ENCODE results near the gene ADAT1.
A peak's percentile ranks its signal among the peaks of the same experiment; 100 is the strongest.

ADAT1 gene

GRCh38 chr16:75565640-75566039 lies 57.4 kb downstream of the ADAT1 start:
- ChIA-PET CTCF (interaction anchor here (0.5 to 1.7 kb wide), 2 partner anchors 52 to 101 kb away, joined by 3 to 4 read pairs; no protein-coding TSS in a partner anchor), POLR2A (ENCODE audit: low non-redundant PET) (no interaction called here)
- TF ChIP-seq CTCF (conservative IDR thresholded peaks at IDR 0.05; ENCODE audit: low read depth) = no peak
- DNase-seq (ENCODE audit: low spot score) = no peak
- peak overlapping the region; percentile 66 for H3K27ac ChIP-seq

- H3K27ac ChIP-seq = no peak overlapping the region
- no peak for TF ChIP-seq CTCF (conservative IDR thresholded peaks at IDR 0.05; ENCODE audit: low read depth)
- DNase-seq (ENCODE audit: low spot score) = no peak
- ChIA-PET POLR2A (ENCODE audit: low non-redundant PET) (no interaction called here), CTCF (interaction anchor here (1.4 kb wide), 1 partner anchor 42 kb away, joined by 3 read pairs; no protein-coding TSS in a partner anchor)
Observed at GRCh38 chr16:75559564-75560372, 63.3 kb downstream of the ADAT1 start.

DNA sequence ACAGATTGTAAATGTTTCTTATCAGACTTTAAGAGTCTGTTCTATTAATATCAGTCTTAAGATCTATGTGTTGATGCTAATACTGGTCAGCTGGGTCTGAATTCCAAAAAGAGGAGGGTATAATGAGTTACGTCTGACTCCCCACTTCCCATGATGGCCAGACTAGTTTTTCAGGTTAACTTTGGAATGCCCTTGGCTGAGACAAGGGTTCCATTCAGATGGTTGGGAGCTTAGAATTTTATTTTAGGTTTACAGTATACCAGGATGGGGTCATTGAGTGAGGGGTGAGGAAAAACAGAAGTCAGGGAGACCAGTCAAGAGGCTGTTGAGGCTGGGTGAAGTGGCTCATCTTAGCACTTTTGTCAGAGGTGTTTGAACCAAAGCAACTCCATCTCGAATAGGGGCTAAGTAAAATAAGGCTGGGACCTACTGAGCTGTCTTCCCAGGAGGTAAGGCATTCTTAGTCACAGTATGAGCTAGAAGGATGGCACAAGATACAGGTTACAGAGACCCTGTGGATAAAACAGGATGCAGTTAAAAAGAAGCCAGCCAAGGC lies 64.2 kb downstream of the ADAT1 start:
- CTCF ChIA-PET = interaction anchor here (1.4 kb wide), 1 partner anchor 41 kb away, joined by 3 read pairs; no protein-coding TSS in a partner anchor
- no peak overlapping the region for H3K27ac ChIP-seq
- no peak for DNase-seq (ENCODE audit: low spot score)
- no peak for TF ChIP-seq CTCF (conservative IDR thresholded peaks at IDR 0.05; ENCODE audit: low read depth)
- POLR2A ChIA-PET (ENCODE audit: low non-redundant PET) = no interaction called here

DNA sequence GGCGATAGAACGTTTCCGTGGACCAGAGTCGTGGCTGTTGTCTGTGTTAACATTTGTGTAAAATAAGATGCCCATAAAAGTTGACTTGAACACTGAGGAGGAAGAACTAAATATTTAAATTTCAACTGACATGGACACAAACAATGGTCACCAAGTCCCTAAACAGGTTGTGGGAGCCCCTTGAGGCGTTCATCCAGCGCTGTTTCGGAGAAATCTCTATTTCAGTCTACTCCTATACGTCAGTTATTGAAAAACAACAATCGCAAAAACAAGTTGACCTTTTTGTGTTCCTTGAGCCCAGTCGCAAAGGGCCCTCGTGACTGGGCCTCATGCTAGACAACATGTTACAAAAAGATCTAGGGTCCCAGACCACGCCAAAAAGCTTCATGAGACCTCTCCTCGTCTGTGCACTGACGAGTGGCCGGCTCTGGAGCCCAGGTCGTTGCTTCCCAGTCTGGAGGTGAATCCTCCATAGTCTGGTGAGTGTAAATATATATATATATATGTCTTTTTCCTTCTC lies 66.6 kb downstream of the ADAT1 start:
- H3K27ac ChIP-seq = peak overlapping the region; percentile 86
- ChIA-PET CTCF (interaction anchor here (0.7 kb wide), 1 partner anchor 54 kb away, joined by 4 read pairs; no protein-coding TSS in a partner anchor), POLR2A (ENCODE audit: low non-redundant PET) (interaction anchor here (0.5 kb wide), 1 partner anchor 33 kb away, joined by 10 read pairs; no protein-coding TSS in a partner anchor)
- no peak for TF ChIP-seq CTCF (conservative IDR thresholded peaks at IDR 0.05; ENCODE audit: low read depth)
- DNase-seq (ENCODE audit: low spot score) = no peak

GRCh38 chr16:75555707-75556430 lies 67.2 kb downstream of the ADAT1 start, which contains the start of gene TMEM231:
Gene TMEM231 (minus strand): TSS chr16:75556252. CDS start chr16:75556209, 43 bp downstream.
- POLR2A ChIA-PET (ENCODE audit: low non-redundant PET) = interaction anchor here (0.5 kb wide), 1 partner anchor 32 kb away, joined by 10 read pairs; no protein-coding TSS in a partner anchor
- CTCF ChIA-PET = interaction anchor here (0.7 to 1.5 kb wide), 2 partner anchors 54 to 91 kb away, joined by 4 to 6 read pairs; no protein-coding TSS in a partner anchor
- TF ChIP-seq CTCF (conservative IDR thresholded peaks at IDR 0.05; ENCODE audit: low read depth) = no peak
- H3K27ac ChIP-seq = peak within 1 kb of the TSS; percentile 86
- DNase-seq (ENCODE audit: low spot score) = peak; percentile 97

All from RWPE1 (cell line).